ENCODE measurements around the gene SPPL2C.

Gene SPPL2C

GRCh38 chr17:45833920-45834319, 10.8 kb upstream of the SPPL2C start:
- DNase-seq, result no peak

GRCh38 chr17:45834471-45835396, 9.9 kb upstream of the SPPL2C start:
- no peak for DNase-seq

GRCh38 chr17:45835481-45835880, 9.2 kb upstream of the SPPL2C start:
- no peak for DNase-seq

DNA sequence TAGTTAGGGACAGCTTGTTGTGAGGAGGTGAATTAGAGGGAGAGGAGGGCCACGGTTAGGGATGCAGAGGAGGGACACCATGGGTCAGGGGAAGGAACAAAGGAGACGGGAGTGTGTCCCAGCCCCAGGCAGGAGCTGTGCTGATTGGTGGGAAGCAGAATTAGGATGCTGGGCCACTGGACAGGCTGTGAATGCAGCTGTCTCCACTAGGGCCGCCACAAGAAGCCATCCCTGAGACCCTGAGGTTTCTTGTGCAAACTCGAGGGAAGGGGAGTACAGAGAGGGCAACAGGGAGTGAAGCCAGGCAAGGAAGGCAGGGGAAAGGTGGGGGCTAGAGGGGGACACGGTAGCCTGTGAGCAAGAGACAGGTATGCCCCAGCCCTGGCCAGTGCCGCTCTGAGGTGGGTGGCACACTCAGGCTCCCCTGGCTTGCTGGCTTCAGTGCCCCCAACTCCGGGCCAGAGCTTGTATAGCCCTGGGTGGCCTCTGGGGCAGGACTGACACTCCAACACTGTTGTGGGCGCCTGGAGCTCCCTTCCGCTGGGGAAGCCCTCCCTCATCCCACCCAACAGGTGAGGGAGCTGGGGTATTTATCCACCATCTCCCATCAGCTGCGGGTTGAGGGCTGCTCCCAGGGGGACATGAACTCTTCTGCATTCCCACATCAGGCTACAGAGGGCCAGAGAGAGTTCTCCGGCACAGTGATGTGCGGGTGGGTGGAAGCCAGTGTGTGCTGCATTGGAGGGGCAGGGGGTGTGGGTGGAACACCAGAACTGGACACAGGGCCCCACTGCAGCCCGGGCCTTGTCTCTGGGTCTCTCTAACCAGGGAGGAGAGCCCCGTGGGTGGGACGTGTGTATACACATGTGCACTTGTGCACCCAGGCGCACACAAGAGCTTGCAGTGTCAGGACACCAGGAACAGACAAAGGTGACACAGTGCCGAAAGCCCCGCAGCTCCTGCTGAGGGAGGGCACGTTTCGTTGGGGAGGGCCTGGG, 8.3 kb upstream of the SPPL2C start:
- no peak for DNase-seq

DNA sequence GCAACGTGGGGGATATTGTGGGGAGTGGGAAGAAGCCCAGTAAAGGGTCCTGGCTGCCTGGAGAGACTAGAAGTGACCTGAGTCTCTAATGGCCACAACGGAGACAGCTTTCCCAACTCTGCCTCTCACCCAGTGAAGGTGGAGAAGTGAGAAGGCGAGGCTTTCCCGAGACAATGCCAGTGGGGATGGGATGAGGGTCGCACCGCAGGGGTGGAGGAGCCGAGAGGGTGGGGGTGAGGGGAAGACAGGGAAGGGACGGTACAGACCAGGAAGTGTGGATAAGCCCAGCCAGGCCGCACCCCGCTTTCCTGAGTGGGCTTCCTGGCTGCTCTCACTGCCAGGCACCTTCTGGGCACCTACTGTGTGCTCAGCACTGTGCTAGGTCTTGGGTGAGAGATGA, 7.5 kb upstream of the SPPL2C start:
- DNase-seq, result no peak

DNA sequence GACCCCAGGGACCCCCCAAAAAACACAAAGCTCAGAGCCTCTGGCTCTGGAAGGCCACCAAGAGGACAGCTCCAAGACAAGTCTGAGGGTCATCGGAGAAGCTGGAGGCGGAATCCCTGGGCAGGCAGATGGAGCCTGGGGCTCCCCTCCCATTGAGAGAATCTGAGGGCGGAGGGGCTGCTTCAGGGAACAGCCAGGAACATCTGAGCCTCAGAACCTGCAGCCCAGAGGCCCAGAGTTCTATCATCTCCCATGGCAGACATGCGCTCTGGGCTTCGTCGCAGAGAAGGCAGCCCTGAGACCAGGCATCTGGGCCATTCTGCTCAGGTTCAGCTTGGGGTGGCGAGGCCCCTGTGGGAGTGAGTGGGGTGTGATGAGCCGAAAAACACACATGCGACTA, 7.1 kb upstream of the SPPL2C start:
- DNase-seq, result no peak

GRCh38 chr17:45838751-45839295, 5.9 kb upstream of the SPPL2C start:
- no peak for DNase-seq

DNA sequence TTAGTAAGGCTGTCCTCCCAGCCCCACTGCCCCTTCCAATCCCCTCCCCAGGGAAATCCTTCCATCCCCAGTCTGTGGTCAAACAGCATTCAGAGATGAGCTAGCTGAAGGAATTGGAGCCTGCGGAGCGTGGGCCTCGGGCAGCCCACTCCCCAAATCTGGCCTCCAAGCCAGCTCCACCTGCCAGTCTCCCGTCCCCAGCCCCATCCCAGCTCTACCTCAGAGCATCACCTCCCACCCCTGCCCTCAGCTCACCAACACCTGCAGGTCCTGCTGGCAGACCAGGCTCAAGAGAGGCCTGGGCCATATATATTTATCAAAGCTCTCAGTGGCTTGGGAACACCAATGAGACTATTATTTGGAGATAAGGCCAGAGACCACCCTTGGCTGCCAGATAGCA, 5.2 kb upstream of the SPPL2C start:
- DNase-seq, result no peak

DNA sequence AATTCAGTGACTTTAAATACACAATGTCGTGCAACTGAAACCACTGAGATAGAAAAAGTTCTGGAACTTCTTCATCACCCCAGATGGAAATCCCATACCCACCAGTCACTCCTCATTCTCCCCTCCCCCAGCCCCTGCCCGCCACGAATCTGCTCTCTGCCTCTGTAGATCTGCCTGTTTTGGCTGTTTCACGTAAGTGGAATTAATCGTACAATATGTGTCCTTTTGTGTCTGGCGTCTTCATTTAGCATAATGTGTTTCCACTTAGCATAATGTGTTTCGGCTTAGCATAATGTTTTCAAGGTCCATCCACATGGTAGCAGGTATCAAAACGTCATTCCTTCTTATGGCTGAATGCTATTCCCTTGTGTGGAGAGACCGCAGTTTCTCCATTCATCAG, 3.5 kb upstream of the SPPL2C start:
- DNase-seq, result no peak

- DNase-seq, result peak; percentile 41
Measured at GRCh38 chr17:45841883-45842525, 2.7 kb upstream of the SPPL2C start.

DNA sequence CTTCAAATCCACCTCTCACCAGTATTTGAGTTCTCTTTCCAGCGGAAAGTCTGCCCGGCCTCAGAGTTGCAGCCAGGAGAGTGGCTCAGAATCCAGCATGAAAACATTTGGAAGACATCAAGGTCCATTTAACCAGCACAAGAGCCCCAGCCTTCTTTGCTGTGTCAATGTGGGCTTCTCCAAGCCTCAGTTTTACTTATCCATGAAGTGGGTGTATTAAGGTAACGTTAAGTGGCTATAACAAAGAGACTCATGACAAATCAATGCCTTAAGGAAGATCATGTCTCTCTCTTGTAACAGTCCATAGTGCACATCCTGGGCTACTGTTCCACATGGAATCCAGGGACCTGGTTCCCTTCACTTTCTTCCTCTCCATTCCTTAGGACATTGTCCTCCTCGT, 959 bp upstream of the SPPL2C start:
- DNase-seq, result no peak

GRCh38 chr17:45845376-45846185, 900 bp downstream of the SPPL2C start:
- no peak for DNase-seq

GRCh38 chr17:45846223-45846622, 1.5 kb downstream of the SPPL2C start:
- no peak for DNase-seq

DNA sequence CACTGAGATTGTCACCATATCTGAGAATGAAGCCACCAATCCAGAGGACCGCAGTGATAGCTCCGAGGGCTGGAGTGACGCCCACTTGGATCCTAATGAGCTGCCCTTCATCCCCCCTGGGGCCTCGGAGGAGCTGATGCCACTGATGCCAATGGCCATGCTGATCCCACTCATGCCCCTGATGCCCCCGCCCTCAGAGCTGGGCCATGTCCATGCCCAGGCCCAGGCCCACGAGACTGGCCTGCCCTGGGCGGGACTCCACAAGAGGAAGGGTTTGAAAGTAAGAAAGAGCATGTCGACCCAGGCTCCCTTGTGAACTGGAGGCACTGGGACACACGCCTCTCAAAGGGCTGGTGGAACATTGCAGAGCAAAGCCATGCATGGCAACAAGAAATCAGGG, 2.0 kb downstream of the SPPL2C start:
- no peak for DNase-seq

DNA sequence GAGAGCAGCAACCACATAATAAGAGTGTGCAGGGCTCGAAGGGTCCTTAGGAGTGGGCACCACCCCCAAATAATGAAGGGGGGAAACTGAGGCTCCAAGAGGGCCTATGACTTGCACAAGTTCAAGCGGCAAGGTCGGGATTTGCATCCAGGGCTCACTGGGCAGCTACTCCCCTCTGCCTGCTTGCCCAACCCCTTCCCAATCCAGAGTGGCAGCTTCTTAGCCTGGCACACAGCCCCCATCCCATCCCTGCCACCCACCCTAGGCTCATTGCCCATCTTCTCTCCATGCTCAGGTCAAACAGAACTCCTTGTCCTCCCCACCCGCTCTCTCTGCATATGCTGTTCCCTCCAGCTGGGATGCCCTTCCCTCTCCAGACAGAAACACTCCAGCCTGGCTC, 2.4 kb downstream of the SPPL2C start:
- DNase-seq, result no peak

DNA sequence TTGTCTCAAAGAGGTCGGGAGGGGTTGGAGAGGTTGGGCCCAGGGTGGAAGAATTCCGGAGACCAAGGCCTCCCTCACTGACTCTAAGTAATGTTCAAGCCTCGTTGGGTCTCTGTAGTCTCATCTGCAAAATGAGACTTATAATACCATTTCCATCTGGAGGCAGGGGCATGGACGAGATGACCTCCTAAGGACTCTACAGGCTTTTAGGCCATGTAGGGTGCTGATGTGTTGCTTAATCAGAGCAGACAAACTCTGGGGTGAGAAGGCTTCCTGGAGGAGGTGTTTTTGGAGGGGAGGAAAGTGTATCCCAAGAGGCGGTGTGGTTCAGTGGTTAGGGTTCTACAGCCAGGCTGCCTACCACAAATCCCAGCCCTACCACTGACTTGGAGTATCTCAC, 3.1 kb downstream of the SPPL2C start:
- no peak for DNase-seq

DNA sequence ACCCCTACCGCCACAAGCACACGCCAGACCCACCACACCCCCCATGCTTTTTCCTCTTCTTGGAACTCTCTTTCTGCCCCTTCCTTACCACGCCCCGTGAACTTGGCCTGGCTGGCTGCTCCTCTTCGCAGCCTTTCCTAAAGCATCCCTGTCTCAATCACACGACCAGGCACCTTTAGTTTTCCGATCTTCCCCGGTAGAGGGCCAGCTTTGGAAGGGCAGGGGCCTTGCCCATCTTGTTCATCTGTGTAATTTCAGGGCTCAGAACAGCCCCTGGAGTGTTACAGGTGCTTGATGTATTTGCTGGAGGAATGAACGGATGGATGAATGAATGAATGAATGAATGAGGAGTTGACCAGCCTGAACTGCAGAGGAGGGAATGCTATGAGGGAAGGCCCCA, 3.7 kb downstream of the SPPL2C start:
- DNase-seq, result no peak

DNA sequence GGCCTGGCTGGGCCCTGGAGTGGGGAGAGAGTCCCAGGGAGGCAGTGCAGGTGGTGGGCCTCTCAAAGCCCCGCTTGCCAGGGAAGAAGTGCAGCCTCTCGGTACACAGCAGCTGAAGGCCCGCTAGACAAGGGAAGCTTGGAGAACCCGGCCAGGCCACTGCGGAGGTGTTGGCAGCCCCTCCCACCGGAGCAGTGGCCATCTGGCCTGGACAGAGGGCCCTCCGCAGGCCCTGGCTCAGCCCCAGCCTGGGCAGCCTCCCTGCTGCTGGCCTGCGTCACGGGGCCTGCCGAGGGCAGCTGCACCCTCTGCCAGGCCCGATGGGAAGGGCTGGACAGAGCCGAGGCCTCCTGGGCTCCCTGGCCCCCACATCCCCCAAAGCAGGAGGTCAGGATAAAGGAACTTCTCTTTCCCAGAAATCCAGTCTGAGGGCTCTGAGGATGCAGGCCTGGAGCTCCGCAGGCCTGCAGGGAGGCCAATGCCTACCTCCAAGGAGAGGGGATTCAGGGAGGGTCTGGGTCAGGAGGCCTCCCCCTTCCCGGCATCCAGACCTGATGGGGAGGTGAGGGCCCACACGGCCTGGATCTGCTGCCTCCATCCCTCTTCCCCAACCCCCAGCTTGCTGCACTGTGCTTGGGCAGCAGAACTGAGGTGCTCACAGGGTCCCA, 4.3 kb downstream of the SPPL2C start:
- DNase-seq, result no peak

DNA sequence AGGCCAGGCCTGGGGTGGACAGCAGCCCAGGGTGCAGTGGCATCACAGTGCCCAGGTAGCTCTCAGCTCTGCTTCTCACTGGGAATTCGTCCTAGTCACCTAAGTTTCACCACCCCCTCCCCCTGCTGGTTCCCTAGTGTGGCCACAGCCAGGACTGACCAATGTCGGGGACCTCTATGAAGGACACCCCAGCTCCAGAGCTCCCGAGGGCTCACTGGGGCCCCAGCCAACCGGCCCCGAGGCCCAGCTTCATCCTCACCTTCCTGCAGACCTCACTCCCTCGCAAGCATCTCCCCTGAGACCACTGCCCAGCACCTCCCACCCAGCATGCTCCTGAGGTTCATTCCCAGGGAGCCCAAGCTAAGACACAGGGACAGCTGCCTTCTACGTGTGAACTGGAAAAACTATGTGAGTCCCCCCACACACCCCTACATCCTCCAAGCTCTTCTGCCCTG, 4.9 kb downstream of the SPPL2C start:
- no peak for DNase-seq

DNA sequence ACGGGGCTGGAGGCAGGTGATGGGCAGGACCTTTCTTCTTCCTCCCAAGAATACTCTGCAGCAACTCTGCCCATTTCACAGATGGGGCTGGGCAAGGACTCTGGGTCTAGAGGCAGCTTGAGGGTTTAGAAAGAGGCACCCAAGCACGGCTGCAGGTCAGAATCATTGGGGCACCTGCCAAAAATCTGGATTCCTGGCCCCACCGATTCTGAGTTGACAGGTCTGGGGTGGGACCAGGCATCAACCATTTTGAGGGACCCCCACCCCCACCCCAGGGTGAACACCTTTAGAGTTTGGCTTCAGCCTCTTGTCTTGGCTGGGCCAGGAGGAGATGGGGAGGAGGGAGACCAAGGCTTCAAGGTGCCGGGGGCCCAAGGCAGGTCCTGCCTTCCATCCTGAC, 5.3 kb downstream of the SPPL2C start:
- DNase-seq, result no peak

- DNase-seq, result no peak
Measured at GRCh38 chr17:45850468-45850867, 5.8 kb downstream of the SPPL2C start.

All from DMS79 treated with DMSO at 0.1 percent for 48 hours (cell line).